HG03066 (cell line): ENCODE results near the gene CSNK1G2.

Experiments
- ATAC-seq: cut with Tn5 transposase; IDR thresholded peaks from one replicate; pipeline ENCODE4 v1.9.1; 2021; ENCODE audit warnings: low read depth; ENCODE audit not compliant: unreplicated experiment

The CSNK1G2 gene

GRCh38 chr19:1962674-1963073 is 21.7 kb downstream of the CSNK1G2 start:
- ATAC-seq, result no peak

- ATAC-seq, result no peak
Measured at GRCh38 chr19:1967087-1967608, 26.2 kb downstream of the CSNK1G2 start.

DNA sequence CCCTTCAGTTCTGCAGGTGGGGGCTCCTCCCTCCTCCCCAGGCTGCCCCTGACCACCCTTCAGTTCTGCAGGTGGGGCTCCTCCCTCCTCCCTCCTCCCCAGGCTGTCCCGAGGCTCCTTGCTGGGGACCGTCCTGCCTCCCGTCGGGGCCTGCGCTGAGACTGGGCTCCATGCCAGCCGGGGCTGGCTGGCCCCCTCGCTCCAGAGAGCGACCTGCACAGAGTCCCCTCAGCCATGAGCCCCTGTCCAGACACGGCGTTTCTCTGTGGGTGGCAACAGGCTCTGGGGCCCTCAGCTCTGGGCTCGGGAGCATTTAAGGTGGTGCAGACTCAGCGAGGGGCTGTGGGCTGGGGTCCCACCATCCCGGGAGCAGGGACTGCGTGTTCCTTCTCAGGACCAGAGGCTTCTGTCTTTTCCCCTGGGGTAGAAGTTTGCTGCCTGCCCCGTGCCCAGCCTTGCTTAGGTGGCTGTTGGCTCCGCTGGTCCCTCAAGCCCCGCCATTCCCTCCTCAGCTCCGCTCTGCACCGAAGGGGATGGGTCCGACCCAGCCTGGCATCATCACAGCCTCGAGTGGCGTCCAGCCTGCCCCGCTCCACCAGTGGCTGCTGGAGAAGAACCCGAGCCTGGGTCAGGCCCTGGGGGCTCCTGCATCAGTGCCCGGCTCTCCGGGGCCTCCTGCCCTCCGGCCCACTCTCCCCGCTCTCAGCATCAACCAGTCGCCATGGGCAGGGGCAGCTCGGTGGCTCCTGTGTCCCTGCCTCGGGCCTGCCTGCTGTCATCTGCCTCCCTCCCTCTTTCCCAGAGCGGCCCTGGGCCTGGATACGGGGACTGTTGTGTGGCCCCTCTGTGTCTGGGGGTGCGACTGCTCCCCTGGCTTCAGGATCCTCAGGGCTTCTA is 27.6 kb downstream of the CSNK1G2 start:
- no peak for ATAC-seq

- ATAC-seq, result no peak
Measured at GRCh38 chr19:1969176-1970002, 28.4 kb downstream of the CSNK1G2 start.

DNA sequence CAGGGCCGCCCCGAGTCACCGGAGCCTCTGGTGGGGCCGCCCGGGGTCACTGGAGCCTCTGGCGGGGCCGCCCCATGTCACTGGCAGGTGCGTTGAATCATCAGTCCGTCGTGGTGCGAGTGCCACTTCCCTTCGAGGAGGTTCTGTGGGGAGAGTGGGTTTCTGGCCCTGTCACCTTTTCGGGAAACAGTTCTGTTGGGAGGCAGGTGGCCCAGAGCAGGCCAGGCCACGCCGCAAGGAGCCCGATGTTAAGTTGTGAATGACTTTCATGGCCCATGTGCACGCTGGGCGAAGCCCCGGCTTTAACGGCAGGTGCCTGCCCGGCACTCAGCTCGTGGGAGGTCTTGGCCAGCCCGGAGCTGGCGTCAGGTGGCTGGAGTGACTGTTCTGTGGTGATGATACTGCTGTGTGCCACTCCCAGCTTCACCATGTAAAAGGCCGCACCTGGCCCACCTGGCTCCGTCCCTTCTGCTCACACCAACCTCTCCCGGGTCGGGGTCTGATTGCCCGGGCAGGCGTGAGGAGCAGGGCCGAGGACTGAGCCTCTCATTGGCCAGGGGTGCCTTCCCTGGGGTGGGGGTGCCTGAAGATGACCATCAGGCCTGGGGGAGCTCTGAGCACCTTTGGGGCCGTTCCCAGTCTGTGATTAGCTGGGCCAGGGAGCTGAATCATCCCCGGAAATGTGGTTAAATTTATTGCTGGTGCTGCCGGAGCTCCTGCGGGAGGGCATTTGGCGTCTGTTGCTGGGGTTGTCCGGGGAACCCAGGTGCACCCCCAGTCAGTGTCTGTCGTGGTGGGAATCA is 29.2 kb downstream of the CSNK1G2 start:
- ATAC-seq, result no peak

DNA sequence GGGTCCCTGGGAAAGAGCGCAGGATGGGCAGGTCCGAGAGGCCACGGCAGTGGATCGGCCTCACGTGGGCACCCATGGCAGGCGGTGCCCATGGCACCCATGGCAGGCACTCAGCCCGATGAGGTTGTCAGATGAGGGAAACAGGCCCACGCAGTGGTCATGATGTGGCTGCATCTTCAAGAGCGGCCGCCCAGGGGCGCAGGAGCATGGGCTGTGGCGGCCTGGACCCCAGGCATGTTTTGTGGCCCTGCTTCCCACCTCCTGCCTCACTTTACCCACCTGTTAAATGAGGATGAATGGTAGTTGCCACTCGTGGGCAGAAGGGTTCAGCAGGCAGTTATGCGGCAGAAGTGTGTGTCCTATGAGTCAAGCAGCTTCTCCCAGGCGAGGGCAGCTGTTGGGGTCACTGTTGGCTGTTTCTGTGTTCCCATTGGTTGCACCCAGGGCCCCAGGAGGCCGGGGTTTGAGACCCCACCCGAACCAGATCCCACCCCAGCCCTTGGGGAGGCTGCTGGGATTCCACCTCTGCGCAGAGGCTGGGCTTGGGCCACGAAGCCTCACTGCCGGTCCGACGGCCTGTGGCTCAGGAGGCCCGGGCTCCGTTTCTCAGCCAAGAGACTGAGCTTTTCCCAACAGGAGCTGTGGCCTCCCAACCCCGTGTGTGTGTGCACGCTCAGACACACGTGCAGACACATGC is 30.0 kb downstream of the CSNK1G2 start:
- ATAC-seq, result no peak

GRCh38 chr19:1974381-1975161 is 33.6 kb downstream of the CSNK1G2 start:
- no peak for ATAC-seq

DNA sequence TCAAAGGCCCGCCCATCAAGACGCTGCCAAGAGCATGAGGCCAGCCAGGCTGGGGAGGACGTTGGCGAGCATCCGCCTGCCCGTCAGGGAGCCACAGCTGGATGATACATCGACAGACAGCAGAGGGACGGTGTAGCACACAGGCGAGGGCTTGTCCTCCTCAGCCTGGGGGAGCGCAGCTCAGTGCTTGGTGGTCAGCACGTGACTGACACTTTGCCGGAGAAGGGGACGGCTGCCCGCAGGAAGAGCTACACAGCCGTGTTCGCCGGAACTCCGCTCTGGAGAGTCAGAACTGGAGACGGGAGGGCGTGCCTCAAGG is 34.1 kb downstream of the CSNK1G2 start:
- no peak for ATAC-seq

GRCh38 chr19:1977120-1977519 is 36.1 kb downstream of the CSNK1G2 start:
- ATAC-seq, result no peak

GRCh38 chr19:1978346-1978894 is 37.4 kb downstream of the CSNK1G2 start:
- no peak for ATAC-seq

DNA sequence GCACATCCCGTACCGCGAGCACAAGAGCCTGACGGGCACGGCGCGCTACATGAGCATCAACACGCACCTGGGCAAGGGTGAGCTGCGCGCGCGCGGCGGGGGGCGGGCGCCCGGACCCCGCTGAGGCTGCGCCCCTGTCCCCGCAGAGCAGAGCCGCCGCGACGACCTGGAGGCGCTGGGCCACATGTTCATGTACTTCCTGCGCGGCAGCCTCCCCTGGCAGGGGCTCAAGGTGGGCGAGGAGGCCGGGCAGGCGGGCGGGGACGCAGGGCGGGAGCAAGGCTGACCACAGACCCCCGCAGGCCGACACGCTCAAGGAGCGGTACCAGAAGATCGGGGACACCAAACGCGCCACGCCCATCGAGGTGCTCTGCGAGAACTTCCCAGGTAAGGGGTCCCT is 38.0 kb downstream of the CSNK1G2 start:
- no peak for ATAC-seq

DNA sequence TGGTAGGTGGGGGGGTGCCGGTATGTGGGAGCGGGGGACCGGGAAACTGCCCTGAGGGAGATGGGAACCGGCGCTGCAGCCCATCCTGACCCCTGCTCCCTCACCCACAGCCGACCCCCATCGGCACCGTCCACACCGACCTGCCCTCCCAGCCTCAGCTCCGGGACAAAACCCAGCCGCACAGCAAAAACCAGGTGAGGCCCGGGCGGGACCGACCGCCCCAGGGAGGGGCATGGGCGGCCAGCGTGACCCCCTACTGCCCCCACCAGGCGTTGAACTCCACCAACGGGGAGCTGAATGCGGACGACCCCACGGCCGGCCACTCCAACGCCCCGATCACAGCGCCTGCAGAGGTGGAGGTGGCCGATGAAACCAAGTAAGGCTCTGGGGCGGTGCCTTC is 38.7 kb downstream of the CSNK1G2 start:
- no peak for ATAC-seq

GRCh38 chr19:1980091-1980808 is 39.3 kb downstream of the CSNK1G2 start:
- no peak for ATAC-seq

DNA sequence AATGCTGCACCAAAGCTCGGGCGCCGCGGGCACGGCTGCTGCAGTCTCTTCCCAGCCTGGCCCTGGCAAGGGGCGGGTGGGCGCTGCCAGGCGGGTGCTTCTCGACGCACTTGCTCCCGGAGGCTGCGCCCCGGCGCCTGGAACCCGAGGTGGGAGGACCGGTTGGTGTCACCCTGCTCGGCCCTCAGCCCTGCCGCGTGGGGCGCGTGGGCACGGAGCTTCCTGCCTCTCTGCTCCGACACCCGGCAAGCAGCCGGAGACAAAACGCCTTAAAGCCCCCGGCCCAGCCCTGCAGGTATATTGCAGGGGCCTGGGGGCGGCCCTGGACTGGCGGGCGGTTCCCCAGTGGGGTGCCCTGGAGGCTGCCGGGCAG is 39.8 kb downstream of the CSNK1G2 start:
- ATAC-seq, result no peak

- ATAC-seq, result no peak
Measured at GRCh38 chr19:1981253-1981652, 40.3 kb downstream of the CSNK1G2 start.

DNA sequence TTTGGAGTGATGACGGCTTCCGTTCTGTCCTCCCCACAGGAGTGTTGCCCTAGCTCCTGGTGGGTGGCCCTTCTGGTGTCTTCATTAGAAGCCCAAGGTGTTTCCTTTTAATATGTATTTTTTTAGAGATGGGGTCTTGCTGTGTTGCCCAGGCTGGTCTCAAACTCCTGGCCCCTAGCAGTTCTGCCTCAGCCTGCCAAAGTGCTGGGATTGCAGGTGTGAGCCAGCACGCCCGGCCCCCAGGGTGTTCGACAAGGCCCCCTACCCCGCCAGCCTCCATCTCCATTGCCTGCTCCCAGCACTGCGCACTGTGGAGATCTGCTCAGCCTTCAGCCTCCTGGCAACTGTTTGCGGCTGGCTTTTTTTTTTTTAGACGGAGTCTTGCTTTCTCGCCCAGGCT is 43.4 kb downstream of the CSNK1G2 start:
- no peak for ATAC-seq

DNA sequence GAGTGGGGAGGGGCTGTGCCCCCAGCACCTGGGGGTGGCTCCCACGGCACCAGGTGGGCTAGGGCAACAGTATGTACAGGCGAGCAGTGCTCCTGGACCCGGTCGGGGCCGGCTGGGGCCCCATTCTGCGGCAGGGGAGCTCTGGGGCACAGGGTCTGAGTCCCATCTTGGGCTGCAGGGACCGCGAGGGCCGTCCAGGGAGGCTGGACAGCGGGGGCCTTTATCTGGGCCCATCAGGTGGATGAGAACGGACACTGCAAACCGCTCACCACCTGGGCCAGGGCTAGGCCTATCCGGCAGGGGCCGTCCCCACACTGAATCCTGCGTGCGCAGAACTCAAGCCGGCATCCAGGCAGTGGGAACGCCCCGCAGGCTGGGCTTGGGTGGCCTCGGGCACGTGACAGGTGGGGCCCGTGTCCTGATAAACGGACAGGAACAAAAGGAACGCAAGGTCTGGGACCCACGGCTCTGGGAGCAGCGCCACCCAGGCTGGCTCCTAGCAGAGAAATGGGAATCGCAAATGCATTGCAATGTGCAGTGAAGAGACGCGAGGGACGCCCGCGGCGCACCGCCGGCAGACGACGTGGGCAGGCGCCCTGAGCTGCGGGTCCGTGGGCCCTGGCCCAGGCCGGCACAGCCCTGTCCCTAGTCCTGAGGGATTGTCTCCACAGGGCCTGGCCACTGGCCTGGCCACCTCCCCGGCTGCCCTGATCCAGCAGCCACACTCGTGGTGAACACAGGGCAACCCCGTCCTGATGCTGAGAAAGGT is 44.8 kb downstream of the CSNK1G2 start:
- ATAC-seq, result no peak
